A673 (cell line): Measurements from ENCODE around the gene ANP32B. TPM values are rescaled to one million over a fixed set of nuclear protein-coding genes. Genes with fewer than 3 reads are reported as not detected.
A peak's percentile ranks its signal among the peaks of the same experiment; 100 is the strongest.

Source experiments
- BruUV-seq: library from RNA; stranded (reverse); fragments of 400-500 nt; replicated peaks from 2 replicates; lab custom pipeline; 2021; lab: Mats Ljungman, UMichigan
- CTCF ChIA-PET: fragments of 300-600 bp; sonication (Branson Sonifier 250); formaldehyde crosslinking; loops from one replicate; lab custom pipeline; 2022; ENCODE audit warnings: antibody characterized with exemption; lab: Charles Lee
- POLR2A ChIA-PET: fragments of 300-600 bp; sonication (Branson Sonifier 250); formaldehyde crosslinking; loops from one replicate; lab custom pipeline; 2022; ENCODE audit warnings: antibody characterized with exemption; ENCODE audit not compliant: low non-redundant PET; lab: Charles Lee
- DNase-seq: peaks from one replicate; pipeline ENCODE4 v3.0.0-alpha.2; 2015; ENCODE audit warnings: low spot score
- H3K27ac ChIP-seq: fragments of 200-600 bp; sonication (generic); 2 replicates; pipeline ENCODE4 v1.5.1; 2016; ENCODE audit warnings: mixed run types, low read depth, mild to moderate bottlenecking, mixed read lengths, antibody characterized with exemption, low read length; ENCODE audit not compliant: poor library complexity, severe bottlenecking
- H3K27me3 ChIP-seq: fragments of 200-600 bp; sonication (generic); replicated peaks from 2 replicates; pipeline ENCODE4 v1.6.1; 2017; ENCODE audit warnings: mixed run types, low read depth, mild to moderate bottlenecking, mixed read lengths, antibody characterized with exemption, low read length; ENCODE audit not compliant: insufficient read depth, poor library complexity
- H3K36me3 ChIP-seq: fragments of 200-600 bp; sonication (generic); 2 replicates; pipeline ENCODE4 v1.6.1; 2016; ENCODE audit warnings: mixed run types, mild to moderate bottlenecking, mixed read lengths, antibody characterized with exemption, low read length; ENCODE audit not compliant: insufficient read depth, poor library complexity, severe bottlenecking
- H3K4me1 ChIP-seq: fragments of 200-600 bp; sonication (generic); 2 replicates; pipeline ENCODE4 v1.6.1; 2017; ENCODE audit warnings: mixed run types, mild to moderate bottlenecking, mixed read lengths, antibody characterized with exemption, low read length; ENCODE audit not compliant: insufficient read depth, poor library complexity, severe bottlenecking
- H3K4me3 ChIP-seq: fragments of 200-600 bp; sonication (generic); 2 replicates; pipeline ENCODE4 v1.5.1; 2016; ENCODE audit warnings: low read depth, mixed run types, mild to moderate bottlenecking, mixed read lengths, low read length; ENCODE audit not compliant: poor library complexity, severe bottlenecking
- H3K9me3 ChIP-seq: fragments of 200-600 bp; sonication (generic); 2 replicates; pipeline ENCODE4 v1.6.1; 2016; ENCODE audit warnings: mixed run types, low read depth, mild to moderate bottlenecking, mixed read lengths, antibody characterized with exemption, low read length; ENCODE audit not compliant: poor library complexity, severe bottlenecking
- EZH2 ChIP-seq: fragments of 200-600 bp; sonication (generic); IDR thresholded peaks from 2 replicates; pipeline ENCODE4 v1.6.1; 2017; ENCODE audit warnings: borderline replicate concordance, low read depth, mild to moderate bottlenecking, mixed read lengths, antibody characterized with exemption, low read length; ENCODE audit not compliant: poor library complexity, severe bottlenecking
- intact Hi-C: fragments of 100-400 bp; cut with micrococcal nuclease; formaldehyde crosslinking; loops from one replicate; pipeline ENCODE4 v1.10.0; 2022; ENCODE audit not compliant: unreplicated experiment
- total RNA-seq: library from RNA; stranded (reverse); gene quantifications from 2 replicates; pipeline ENCODE4 v1.2.3, GENCODE V29; 2021
- TF ChIP-seq, protein P1 (sequence below): fragments of 300-800, 200-600 bp; sonication (generic); conservative IDR thresholded peaks from 2 replicates; pipeline ENCODE4 v1.5.1; 2017; ENCODE audit warnings: low read depth, mild to moderate bottlenecking, antibody characterized with exemption, low read length, moderate library complexity, mixed read lengths

Gene ANP32B
- total RNA-seq, 1 experiment from 2014 or later = 237 TPM

DNA sequence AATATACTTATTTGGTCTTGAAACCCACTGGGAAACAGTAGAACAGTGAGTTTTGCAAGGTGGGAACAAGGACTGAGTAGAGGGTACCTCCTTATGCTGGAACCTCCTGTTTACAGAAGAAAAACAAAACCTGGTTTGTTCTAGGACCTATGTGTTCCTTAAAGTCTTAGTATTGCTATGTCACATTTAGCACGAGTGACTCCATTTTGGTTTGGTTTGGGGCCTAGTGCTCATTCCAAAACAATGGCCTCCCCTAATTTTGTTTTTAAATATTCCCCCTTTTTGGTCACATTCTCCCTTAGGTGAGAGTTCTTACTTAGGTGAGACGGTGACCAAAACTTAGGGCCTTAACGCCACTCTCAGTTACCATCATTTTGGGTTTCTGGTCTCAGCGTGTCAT is 67.2 kb downstream of the ANP32B start:
- Histone ChIP-seq H3K27ac (no peak overlapping the region), H3K4me1 (no peaks in the 10 kb centered on the region), H3K9me3 (no peaks in the 10 kb centered on the region), H3K4me3 (no peak overlapping the region), H3K27me3 (no peaks in the 10 kb centered on the region), H3K36me3 (no peaks in the 10 kb centered on the region)
- ChIA-PET POLR2A (no interaction called here), CTCF (no interaction called here)
- no peak for DNase-seq
- intact Hi-C loops = no loop called here
- no TSS peak for BruUV-seq
- TF ChIP-seq EZH2 = no peak

DNA sequence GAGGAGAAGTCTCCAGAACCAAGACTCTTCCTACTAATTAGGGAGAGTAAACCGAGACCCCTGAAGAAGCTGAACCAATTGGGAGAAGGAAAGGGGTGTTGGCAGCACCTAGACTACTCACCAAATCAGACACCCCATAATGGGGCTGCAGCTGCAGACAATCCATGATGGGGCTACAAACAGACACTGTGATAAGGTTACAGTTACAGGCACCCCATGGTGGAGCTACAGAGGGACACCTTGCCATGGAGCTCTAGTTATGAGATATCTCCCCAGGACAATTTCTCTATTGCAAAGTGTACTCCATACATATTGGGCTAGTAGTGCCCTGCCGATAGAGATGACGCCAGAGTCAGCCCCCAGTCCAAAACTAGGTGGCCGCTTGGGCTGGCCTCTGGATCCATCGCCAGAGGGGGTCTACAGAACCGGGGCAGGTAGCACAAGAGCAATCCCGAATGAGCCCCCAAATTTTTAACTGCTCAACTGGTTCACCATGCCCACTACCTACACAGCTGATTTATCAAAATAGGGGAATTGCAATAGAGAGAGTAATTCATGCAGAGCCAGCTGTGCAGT is 71.3 kb downstream of the ANP32B start:
- no TSS peak for BruUV-seq
- H3K4me3 ChIP-seq = no peak overlapping the region

DNA sequence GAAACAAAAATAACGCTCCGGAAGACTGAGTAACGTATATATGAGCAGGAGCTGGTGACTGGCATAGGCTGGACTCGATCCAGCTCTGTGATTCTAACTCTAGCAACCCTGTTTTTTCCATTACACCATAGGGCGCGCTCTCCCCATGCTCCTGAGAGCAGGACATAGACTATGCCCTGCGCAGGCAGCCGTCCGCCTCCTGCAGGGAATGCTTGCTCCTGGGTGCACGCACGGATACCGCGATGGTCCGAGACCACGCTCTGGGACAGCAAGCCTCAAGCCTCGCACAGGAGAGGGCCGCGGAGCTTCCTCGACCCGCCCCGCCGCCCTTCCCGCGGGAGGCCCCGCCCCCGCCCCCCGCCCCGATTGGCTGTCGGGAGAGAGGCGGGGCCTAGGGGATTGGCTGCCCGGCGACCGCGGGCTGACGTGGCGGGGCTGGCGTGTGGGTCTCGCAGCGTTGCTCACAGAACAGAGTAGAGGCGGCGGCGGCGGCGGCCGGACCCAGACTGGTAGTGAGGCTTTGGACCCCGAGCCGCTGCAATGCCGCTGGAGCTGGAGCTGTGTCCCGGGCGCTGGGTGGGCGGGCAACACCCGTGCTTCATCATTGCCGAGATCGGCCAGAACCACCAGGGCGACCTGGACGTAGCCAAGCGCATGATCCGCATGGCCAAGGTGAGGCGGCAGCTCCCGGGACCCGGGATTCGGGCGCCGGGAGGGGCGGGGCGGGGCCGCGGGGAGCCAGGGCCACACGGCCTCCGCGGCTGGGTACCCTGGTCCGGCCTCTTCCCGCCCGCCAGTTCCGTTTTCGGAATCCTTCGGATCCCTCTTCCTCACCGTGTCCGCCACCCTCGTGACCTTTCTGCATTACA is 73.4 kb downstream of the ANP32B start, which contains the start of gene NANS:
Gene NANS (plus strand): TSS at position 464 of the 869 bp plus-strand sequence. CDS start 77 bp downstream, at position 541.
- Histone ChIP-seq H3K27ac (peak within 1 kb of the TSS; percentile 78), H3K4me3 (peak within 1 kb of the TSS; percentile 85), H3K9me3 (no peaks in the 10 kb centered on the region), H3K4me1 (no peaks in the 10 kb centered on the region), H3K36me3 (no peaks in the 10 kb centered on the region), H3K27me3 (no peaks in the 10 kb centered on the region)
- ChIA-PET POLR2A (interaction anchor here (0.6 kb wide), 3 partner anchors 58 to 136 kb away, joined by 3 to 6 read pairs (median 4); partner anchors contain the start of genes CORO2A and TRMO), CTCF (interaction anchor here (1.3 kb wide), 1 partner anchor 22 kb away, joined by 5 read pairs; no protein-coding TSS in a partner anchor)
- BruUV-seq = no TSS peak
- intact Hi-C loops = no loop called here
- TF ChIP-seq EZH2 = no peak
- TF ChIP-seq, protein P1, sequence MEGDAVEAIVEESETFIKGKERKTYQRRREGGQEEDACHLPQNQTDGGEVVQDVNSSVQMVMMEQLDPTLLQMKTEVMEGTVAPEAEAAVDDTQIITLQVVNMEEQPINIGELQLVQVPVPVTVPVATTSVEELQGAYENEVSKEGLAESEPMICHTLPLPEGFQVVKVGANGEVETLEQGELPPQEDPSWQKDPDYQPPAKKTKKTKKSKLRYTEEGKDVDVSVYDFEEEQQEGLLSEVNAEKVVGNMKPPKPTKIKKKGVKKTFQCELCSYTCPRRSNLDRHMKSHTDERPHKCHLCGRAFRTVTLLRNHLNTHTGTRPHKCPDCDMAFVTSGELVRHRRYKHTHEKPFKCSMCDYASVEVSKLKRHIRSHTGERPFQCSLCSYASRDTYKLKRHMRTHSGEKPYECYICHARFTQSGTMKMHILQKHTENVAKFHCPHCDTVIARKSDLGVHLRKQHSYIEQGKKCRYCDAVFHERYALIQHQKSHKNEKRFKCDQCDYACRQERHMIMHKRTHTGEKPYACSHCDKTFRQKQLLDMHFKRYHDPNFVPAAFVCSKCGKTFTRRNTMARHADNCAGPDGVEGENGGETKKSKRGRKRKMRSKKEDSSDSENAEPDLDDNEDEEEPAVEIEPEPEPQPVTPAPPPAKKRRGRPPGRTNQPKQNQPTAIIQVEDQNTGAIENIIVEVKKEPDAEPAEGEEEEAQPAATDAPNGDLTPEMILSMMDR = no peak
- DNase-seq = peak; percentile 92

More for the DNA sequence above, 71.3 kb downstream of the ANP32B start:
- TF ChIP-seq, protein P1 = no peak
- no peak for TF ChIP-seq EZH2
- Histone ChIP-seq H3K36me3 (no peaks in the 10 kb centered on the region), H3K4me1 (no peaks in the 10 kb centered on the region), H3K9me3 (no peaks in the 10 kb centered on the region), H3K27ac (no peak overlapping the region), H3K27me3 (no peaks in the 10 kb centered on the region)
- POLR2A ChIA-PET = no interaction called here
- CTCF ChIA-PET = no interaction called here
- DNase-seq = no peak
- intact Hi-C loops = no loop called here
